ENCODE measurements around the gene RMRP.

RMRP gene

DNA sequence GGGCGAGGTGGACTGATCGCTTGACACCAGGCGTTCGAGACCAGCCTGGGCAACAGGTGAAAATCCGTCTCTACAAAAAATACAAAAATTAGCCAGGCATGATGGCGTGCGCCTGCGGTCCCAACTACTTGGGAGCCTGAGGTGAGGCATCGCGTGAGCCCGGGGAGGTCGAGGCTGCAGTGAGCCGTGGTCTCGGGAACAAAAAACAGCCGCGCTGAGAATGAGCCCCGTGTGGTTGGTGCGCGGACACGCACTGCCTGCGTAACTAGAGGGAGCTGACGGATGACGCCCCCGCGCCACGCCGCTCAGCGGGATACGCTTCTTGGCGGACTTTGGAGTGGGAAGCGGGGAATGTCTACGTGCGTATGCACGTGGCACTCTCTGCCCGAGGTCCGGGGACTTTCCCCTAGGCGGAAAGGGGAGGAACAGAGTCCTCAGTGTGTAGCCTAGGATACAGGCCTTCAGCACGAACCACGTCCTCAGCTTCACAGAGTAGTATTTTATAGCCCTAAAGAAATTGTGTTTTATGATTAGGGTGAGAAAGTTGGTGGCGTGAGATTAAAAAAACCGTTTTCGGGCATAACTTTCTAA is at the start of gene RMRP:
RMRP (minus strand) TSS at position 474 of the 591 bp plus-strand sequence.
- peak; percentile 95 for DNase-seq

- no peak for DNase-seq
These were observed 49.1 kb upstream of the RMRP start for GRCh38 chr9:35706951-35707350.

DNA sequence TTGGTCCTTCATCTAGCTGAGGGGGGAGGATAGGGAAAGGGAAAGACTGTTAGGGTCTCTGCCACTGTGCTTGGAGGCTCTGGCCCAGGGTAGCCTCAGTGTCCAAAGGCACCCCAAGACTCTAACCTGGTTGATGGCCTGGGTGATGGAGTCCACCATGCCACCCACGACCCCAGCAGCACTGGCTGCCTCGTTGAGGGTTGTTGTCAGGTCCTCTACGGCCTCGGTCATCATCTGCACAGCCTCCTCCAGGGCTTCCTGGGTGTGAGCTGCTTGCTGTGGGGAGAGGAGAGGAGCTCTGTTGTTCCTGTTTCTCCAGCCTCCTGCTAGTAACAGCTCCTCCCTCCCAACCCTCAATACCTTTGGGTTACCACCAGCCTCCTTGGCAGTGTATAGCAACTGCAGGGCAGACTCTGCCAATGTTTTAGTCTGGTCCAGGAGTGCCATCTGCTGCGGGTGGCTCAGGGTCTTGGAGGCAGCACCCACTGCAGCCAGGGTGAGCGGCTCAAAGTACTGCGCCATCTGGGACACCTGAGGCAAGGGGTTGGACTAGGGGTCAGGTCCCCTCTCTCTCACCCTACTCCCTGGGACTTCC is 48.1 kb upstream of the RMRP start:
- no peak for DNase-seq

- DNase-seq: no peak
These were observed 47.6 kb upstream of the RMRP start for GRCh38 chr9:35705372-35705771.

- DNase-seq: no peak
These were observed 46.3 kb upstream of the RMRP start for GRCh38 chr9:35703906-35704672.

GRCh38 chr9:35702696-35703095 is 44.9 kb upstream of the RMRP start:
- no peak for DNase-seq

GRCh38 chr9:35700942-35701341 is 43.1 kb upstream of the RMRP start:
- no peak for DNase-seq

DNA sequence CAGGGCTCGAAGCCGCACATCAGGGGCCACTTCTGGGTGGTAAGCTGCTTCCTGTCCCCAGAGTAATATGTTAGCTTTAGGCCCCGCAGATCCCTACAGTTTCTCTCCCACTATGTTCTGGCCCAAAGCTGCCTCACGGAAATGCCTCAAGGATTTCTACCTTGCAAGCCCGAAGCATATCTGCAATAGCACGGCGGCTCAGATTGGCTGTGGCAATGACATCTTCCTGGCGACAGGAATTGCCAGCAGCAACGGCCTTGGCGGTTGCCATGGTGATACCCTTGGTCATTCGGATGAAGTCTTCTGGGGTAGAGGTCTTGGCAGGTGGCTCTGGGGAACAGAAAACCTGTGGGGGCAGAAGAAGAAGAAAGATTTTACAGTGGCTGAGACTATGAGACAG is 42.2 kb upstream of the RMRP start:
- no peak for DNase-seq

- DNase-seq: no peak
These were observed 40.4 kb upstream of the RMRP start for GRCh38 chr9:35698231-35698630.

GRCh38 chr9:35697486-35697885 is 39.7 kb upstream of the RMRP start:
- DNase-seq: no peak

- peak; percentile 31 for DNase-seq
These were observed 38.8 kb upstream of the RMRP start for GRCh38 chr9:35696520-35697215.

GRCh38 chr9:35695943-35696401 is 38.2 kb upstream of the RMRP start:
- no peak for DNase-seq

- no peak for DNase-seq
These were observed 34.0 kb upstream of the RMRP start for GRCh38 chr9:35691757-35692301.

DNA sequence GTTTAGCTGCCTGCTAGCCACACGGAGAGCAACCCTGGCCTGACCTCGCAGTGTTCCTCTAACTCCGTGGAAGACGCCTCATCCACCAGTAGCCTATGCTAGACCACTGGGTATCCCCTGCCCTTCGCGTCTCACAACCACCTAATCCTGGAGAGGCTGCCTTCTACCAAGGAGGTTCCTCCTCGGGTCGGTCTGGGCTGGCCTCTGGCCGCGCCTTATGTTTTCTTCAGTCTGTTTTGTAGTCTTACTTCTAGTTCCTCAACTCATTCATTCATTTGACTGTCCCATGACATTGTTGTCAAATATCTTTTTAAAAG is 33.5 kb upstream of the RMRP start:
- DNase-seq: no peak

- DNase-seq: peak; percentile 6
These were observed 33.0 kb upstream of the RMRP start for GRCh38 chr9:35690614-35691333.

DNA sequence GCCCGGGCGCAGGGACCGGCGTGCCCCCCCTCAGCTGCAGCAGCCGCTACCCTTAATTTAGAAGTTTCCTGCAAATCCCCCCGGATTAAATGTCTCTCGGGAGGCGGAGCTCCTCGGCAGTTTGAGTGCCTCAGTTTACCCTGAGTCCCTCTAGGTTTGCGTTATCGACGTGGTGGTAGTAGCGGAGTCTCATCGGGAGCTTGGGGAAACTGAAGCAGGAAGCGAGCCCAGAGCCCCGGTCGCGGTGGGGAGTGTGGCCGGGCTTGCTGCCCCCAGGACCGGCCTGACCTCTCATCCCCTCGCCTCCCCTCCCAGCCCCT is 32.4 kb upstream of the RMRP start:
- DNase-seq: no peak

- no peak for DNase-seq
These were observed 31.9 kb upstream of the RMRP start, which contains the start of gene TPM2 for GRCh38 chr9:35689542-35690293. Gene TPM2 (minus strand): TSS chr9:35689925. CDS start chr9:35689817, 108 bp downstream.

DNA sequence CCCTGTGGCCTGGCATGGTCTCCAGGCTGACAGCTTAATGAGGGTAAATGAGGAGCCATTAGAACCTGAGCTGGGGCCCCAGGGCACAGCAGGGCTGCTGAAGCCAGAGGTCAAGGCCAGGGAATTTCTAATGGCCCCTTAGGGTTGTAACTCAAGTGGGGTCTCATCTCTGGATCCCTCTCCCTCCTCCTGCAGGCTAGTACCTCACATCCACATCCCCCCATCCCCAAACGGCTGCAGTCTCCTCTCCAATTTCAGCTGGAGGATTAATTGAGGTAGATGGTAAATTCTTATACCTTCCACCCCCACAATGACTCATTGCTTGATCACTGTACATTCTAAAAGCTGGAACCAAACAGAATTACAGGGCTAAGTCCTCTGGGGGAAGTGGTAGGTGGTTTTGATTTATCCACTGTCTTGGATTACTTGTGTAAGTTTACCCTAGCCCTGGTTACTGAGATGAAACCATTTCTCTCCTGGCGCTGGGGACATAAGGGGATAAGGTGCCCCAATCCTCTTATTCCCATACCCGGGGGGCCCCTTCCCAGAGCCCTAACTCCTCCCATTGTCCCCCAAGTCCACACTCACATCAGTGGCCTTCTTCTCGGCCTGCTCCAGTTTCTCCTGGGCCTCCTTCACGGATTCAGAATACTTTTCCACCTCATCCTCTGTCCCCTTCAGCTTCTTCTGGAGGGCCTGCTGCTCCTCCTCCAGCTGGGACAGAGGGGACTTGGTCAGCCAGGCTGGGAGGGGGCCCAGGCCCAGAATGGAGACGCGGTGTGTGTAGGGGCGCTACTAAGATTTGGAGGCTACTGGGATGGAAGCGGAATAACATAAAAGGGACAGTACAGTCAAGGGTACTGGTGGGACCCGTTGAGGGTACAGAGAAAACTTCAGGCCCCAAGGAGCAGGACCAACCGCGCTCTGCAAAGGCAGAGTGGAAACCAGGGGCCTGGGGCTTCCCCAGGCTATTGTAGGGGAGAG is 31.0 kb upstream of the RMRP start:
- no peak for DNase-seq

GRCh38 chr9:35687972-35688557 is 30.2 kb upstream of the RMRP start:
- DNase-seq: no peak

DNA sequence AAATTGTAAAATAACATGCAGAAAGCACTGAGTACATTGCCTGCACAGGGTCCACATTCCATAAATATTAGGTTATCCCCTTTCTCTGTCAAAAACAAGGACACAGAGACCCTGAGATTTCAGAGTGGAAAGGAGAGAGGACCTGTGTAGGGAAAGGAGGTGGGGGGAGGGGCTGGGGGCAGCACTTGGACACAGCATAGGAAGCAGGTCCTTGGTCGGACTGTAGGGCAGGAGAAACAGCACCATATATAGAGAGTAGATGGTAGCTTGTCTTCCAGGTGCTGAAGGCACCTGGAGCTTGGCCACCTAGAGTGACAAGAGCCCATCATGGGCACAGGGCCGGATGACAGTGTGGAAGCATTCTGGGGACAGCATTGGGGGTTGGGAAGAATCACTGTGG is 29.5 kb upstream of the RMRP start:
- no peak for DNase-seq
